NCI-H1436 (cell line): ENCODE measurements around the gene CRTAP.
"Not testable (repeated sequence)": the region's sequence is repeated elsewhere in the genome, so short reads cannot be mapped to it uniquely, and the experiment has no call there.

ENCODE experiments used
- DNase-seq: peaks from one replicate; lab custom pipeline; 2025; lab: John Stamatoyannopoulos, UW

The CRTAP gene

DNA sequence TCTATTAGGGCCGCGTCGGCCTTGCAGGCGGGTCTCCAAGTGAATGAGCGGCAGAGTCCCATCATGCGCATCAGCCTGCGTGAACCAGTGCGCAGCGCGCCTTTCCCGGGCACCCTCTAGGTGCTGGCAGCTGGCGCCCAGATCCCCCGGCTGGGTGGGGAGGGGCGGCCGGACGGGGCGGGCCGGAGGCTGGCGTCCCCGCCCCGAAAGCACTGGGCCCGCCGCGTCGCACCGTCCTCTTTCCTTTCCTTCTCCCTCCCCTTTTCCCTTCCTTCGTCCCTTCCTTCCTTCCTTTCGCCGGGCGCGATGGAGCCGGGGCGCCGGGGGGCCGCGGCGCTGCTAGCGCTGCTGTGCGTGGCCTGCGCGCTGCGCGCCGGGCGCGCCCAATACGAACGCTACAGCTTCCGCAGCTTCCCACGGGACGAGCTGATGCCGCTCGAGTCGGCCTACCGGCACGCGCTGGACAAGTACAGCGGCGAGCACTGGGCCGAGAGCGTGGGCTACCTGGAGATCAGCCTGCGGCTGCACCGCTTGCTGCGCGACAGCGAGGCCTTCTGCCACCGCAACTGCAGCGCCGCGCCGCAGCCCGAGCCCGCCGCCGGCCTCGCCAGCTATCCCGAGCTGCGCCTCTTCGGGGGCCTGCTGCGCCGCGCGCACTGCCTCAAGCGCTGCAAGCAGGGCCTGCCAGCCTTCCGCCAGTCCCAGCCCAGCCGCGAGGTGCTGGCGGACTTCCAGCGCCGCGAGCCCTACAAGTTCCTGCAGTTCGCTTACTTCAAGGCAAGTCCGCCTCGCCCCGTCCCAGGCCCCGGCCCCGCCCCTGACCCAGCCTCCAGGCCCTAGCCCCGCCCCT is at the start of gene CRTAP:
TSS of gene CRTAP (plus strand) at position 243 of the 850 bp plus-strand sequence. CDS start at position 307, 64 bp downstream.
- DNase-seq = peak; percentile 53

DNA sequence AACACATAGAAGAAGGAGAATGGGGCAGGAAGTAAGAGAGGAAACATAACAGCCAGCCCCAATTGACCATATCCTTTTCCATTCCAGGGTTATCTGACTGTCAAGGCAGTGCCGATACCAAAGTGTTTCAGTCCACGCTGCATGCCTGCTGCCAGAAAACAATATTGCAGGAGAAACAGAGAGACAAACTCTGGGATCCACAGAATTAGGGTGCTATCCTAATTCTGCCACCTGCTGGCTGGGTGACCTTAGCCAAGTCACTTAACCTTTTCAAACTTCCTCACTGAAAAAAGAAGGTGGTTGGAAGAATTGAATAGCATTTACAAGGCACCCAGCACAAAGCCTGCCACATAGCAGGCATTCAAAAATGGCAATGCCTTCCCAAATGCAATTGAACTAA is 48.9 kb upstream of the CRTAP start:
- DNase-seq = no peak

DNA sequence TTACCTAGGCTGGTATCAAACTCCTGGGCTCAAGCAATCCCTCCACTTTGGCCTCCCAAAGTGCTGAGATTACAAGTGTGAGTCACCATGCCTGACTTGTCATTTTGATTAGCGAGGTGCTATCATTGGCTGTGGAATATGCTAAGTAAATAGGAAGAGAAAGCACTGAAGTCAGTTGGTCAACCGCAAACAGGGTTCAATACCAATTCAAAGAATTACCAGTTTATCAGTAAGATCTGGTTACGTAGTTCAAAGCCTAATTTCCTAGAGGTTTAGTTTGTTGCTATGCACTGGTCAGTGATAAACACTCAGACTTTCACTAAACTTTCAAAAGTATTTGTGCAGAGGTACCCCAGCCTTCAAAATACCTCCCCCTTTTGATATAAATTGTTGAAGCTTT is 46.3 kb upstream of the CRTAP start:
- no peak for DNase-seq

DNA sequence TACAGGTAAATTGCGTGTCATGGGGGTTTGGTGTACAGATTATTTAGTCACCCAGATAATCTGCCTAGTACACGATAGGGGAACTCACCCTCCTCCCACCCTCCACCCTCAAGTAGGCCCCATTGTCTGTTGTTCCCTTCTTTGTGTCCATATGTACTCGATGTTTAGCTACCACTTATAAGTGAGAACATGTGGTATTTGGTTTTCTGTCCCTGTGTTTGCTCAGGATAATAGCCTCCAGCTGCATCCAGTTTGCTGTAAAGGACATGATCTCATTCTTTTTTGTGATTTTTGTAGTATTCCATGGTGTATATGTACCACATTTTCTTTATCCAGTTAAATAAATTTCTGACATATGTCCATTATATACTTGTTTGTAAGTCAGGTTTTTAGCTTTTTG is 44.0 kb upstream of the CRTAP start:
- DNase-seq = peak; percentile 28

DNA sequence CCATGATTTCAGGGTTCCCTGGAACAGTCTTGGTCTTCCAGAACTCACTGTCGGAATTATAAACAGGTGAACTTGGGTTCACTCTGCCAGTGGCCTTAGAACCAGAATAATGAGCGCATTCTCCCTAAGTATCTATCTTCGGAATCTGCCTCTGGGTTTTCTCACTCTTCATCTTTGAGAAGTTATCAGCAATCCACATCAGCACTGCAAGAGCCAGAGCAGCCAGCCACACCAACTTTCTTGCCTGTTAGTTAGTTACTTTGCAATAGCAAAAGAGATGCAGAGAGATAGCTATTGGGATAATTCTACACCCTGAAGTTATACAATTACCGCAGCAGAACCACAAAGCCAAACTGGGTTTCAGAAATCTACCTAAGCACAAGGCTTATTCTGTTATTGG is 42.6 kb upstream of the CRTAP start:
- DNase-seq = no peak

GRCh38 chr3:33071946-33072345 is 41.9 kb upstream of the CRTAP start:
- no peak for DNase-seq

- DNase-seq = no peak
Observed at GRCh38 chr3:33074217-33075067, 39.4 kb upstream of the CRTAP start.

DNA sequence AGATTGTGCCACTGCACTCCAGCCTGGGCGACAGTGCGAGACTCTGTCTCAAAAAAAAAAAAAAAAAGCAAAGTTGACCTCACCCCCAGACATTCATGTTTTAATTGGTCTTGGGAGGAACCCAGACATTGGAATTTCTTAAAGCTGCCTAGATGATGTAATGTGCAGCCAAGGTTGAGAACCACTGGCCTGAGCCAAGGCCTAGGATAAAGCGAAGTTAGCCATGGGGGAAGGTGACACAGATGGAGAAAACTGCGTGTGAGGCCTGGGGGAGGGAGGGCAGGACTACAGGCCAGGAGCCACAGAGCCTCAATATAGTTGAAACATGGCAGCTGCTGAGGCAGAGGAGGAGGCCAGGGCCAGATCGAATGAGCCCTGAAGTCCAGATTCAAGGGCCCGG is 37.8 kb upstream of the CRTAP start:
- no peak for DNase-seq

- no peak for DNase-seq
Observed at GRCh38 chr3:33076952-33077351, 36.9 kb upstream of the CRTAP start.

GRCh38 chr3:33077976-33078375 is 35.8 kb upstream of the CRTAP start:
- DNase-seq = no peak

- not testable (repeated sequence) for DNase-seq
Observed at GRCh38 chr3:33079813-33080212, 34.0 kb upstream of the CRTAP start.

GRCh38 chr3:33081812-33082211 is 32.0 kb upstream of the CRTAP start:
- DNase-seq = no peak

DNA sequence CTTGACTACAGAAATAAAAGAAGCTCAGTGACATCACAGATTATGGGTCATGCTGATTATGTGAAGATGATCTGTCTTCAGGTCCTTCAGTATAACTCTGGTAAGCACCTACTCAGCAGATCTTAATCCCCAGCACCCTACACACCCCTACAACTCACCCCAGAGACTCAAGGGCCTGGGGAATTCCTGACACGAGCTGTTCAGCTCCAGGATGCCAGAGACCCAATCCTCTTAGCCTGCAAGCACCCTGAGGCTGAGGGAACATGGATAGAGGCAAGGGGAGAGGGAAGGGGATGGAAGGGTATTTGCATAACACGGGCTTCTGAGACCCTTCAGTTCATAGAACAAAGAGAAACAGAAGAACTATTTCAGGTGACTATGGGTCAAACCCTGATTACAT is 29.9 kb upstream of the CRTAP start:
- DNase-seq = no peak

GRCh38 chr3:33088691-33089090 is 25.1 kb upstream of the CRTAP start:
- no peak for DNase-seq

- DNase-seq = no peak
Observed at GRCh38 chr3:33089515-33089914, 24.3 kb upstream of the CRTAP start.

- DNase-seq = no peak
Observed at GRCh38 chr3:33091746-33092145, 22.1 kb upstream of the CRTAP start.

- no peak for DNase-seq
Observed at GRCh38 chr3:33092496-33093254, 21.1 kb upstream of the CRTAP start.

DNA sequence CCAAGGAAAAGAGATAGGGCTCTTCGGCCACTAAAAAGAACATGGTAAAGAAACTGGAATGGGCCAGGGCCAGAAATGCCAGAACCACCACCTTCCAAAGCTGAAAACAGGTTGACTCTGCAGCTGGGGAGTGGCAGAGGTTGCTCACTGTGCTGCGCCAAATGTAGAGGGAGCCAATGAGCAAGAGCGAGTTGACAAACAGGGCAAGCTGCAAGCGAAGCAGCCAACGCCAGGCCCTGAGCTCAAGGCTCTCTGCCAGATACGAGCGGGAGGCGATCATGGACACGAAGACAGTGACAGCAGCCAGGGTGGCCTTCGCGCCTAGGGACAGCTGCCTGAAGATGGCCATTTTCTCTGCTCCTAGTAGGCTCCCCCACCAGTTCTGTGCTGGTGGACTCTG is 20.0 kb upstream of the CRTAP start:
- no peak for DNase-seq

- DNase-seq = no peak
Observed at GRCh38 chr3:33095436-33095835, 18.4 kb upstream of the CRTAP start.

GRCh38 chr3:33096093-33096868 is 17.5 kb upstream of the CRTAP start:
- no peak for DNase-seq

- DNase-seq = no peak
Observed at GRCh38 chr3:33099109-33099645, 14.6 kb upstream of the CRTAP start.
